HG02763 (cell line): ENCODE measurements around the gene TSPO2.

ENCODE experiments used
- ATAC-seq: cut with Tn5 transposase; IDR thresholded peaks from one replicate; pipeline ENCODE4 v1.9.1; 2021; ENCODE audit warnings: mild to moderate bottlenecking, moderate library complexity; ENCODE audit not compliant: unreplicated experiment

Gene TSPO2

GRCh38 chr6:41049955-41050354 is 7.7 kb downstream of the TSPO2 start:
- no peak for ATAC-seq

DNA sequence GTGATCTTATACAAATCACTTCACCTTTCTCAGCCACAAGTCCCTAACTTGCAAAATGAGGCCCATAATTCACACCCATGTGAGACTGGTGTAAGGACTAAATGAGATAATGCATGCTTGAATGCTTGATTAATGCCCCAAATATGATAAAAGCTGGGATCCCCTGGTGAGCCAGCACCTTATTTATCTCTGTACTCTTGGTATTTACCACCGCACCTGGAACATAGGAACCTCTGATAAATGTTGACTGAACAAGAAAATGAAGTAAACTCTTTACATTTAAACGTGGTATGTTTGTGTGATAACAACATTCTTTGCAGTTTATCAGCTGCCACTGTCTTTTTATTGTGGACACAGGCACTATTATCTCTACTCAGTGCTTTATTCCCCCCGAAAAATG is 8.3 kb downstream of the TSPO2 start:
- no peak for ATAC-seq

DNA sequence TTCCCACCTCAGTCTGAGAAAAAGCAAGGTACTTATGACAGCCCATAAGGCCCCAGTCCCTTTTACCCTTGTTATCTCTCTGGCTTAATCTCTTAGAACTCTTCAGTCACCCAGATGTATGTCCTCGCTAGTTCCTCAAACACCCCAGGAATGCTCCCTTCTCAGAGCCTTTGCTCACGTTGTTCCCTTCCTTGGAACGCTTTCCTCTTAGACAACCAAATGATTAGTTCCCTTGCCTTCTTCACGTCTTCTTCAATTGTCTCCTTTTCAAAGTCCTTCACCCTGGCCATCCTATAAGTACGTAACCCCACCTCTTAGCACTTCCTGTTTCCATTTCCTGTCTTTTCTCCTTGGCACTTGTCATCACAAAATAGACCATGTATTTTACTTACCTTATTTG is 9.6 kb downstream of the TSPO2 start:
- no peak for ATAC-seq

DNA sequence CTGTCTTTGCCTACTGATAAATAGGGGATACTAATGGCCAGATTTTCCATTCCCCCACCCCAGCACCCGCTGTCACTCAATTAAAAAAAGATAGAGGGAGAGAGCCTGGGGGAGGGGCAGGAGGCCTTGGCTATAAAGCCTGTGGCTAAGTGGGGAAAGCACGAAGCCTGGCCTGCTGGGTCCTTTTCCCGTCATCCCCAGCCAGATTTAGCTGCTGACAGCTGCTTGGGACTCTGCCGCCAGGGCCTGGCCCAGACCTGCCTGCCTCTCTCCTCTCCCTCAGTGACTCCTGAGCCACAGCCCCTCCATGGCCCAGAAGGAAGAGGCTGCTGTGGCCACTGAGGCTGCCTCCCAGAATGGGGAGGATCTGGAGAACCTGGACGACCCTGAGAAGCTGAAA is 10.8 kb downstream of the TSPO2 start, which contains the start of gene APOBEC2:
Gene APOBEC2 (plus strand): TSS at position 162 of the 400 bp plus-strand sequence. CDS start 146 bp downstream, at position 308.
- no peak for ATAC-seq

DNA sequence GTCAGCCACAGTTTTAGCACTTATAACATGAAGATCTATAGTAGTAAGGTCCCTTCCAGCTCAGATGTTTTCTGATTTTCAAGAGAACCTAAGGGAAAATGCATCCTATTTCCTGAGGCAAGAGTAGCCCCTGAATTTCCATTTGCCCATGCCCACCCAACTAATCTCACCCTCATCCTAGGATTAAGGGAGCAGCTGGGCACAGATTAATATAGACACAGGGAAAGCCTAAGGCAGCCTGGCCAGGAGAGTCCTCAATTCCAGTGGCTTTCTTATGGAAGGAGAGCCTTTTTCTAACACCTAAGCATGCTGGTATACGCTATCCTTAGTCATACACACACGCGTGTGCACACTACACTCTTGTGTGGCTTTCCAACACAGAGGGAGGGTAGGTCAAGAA is 12.2 kb downstream of the TSPO2 start:
- no peak for ATAC-seq

DNA sequence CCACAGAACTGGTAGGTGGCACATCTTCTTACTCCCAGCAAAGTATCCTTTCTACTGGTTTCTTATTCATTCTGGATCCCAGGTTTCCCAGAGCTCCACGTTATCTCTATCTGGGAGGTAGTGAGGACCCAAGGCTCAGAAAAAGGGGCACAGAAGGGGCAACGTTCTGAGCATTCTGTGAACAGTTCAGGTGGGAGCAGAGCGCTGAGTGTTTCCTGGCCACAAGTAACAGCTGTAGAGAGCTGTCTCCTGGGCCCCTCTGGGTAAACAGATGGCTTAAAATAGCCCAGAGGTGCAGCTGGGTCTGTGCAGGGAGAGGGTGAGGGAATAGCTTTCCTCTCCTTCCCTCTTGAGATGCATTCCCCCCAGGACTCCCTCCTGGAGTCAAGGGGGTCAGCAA is 12.9 kb downstream of the TSPO2 start:
- no peak for ATAC-seq

- no peak for ATAC-seq
Observed at GRCh38 chr6:41056768-41057490, 14.7 kb downstream of the TSPO2 start.

DNA sequence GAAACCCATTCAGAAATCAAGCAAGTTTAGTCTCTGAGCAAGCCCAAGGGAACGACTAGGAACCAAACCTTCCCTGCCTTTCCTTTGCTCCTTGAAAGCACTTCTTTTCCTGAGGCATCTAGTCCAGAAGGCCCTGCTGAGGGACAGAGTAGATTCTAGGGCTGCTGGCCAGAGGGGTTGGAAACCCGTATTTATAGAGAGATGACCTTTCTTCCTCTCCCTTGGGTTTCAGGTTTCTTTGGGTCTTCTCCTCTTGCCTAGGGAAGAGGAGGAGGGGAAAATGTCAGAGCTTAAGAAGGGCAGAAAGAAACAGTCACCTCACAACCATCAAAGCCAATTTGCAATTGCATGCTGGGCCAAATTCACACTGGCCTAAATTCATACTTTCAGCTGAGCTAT is 16.5 kb downstream of the TSPO2 start:
- no peak for ATAC-seq

- ATAC-seq, result no peak
Observed at GRCh38 chr6:41059556-41059955, 17.3 kb downstream of the TSPO2 start.

DNA sequence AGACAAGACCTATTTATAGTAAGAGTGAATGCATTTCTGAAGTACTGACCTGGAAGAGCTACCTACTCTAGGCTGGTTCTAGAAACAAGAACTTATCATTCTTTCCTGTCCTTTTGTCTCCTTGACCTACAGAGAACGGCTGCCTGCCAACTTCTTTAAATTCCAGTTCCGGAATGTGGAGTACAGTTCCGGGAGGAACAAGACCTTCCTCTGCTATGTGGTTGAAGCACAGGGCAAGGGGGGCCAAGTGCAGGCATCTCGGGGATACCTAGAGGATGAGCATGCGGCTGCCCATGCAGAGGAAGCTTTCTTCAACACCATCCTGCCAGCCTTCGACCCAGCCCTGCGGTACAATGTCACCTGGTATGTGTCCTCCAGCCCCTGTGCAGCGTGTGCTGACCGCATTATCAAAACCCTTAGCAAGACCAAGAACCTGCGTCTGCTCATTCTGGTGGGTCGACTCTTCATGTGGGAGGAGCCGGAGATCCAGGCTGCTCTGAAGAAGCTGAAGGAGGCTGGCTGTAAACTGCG is 19.0 kb downstream of the TSPO2 start:
- no peak for ATAC-seq

DNA sequence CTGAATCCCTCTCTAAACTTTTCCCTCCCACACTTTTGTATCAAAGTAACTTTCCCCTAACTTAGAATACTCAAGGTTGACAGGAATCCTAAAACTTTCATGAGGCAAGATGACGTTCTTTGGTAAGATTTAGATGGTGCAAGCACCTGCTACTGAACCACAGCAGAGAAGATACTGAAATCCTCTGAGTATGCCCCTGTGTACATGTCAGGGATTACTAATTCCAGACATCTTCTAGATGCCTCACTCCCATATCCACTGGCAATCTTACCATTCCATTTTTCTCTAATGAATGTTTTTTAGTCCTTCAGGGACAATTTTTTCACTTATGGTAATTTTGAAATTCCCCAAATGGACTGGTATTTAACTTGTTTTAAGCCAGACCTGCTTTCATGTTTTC is 19.8 kb downstream of the TSPO2 start:
- no peak for ATAC-seq

GRCh38 chr6:41063884-41064285 is 21.6 kb downstream of the TSPO2 start:
- no peak for ATAC-seq

DNA sequence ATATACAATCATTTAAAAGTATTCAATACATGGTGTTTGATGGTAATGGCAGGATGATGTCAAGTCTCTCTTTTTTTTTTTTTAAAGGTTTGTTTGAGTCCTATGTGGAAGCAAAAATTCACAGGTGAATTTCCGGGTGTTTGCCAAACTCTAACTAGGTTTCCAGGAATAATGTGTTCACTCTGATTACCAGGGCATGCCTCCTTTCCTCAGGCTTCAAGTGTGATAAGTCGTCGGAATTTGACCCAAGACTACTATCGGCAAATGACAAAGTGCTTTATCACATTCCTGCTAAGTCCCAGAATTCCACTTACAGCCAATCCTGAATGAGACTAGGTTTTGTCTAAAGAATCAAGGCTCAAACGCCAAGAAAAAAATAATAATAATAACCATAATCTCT is 22.6 kb downstream of the TSPO2 start:
- ATAC-seq, result no peak

- ATAC-seq, result no peak
Observed at GRCh38 chr6:41065550-41066026, 23.3 kb downstream of the TSPO2 start.

GRCh38 chr6:41066867-41067304 is 24.6 kb downstream of the TSPO2 start:
- no peak for ATAC-seq

DNA sequence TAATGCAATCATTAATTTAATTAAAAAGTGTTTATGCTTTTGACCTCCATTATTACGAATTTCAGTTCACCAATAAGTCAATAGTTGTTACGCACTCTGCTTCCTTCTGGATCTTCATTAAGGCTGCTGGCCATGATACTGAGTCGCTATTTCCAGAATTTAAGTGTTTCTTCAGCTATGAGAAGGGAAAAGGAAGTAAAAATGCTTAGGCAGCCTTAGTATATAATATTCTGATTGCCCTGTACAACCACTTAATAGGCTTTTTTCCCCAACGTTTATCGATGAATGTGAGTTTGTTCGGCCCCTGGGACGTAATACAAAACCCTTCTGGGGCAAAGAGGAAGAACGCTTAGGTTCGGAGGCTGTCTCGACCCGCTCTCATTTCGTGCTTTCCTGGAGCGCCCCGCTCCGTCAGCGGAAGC is 29.2 kb downstream of the TSPO2 start:
- no peak for ATAC-seq

DNA sequence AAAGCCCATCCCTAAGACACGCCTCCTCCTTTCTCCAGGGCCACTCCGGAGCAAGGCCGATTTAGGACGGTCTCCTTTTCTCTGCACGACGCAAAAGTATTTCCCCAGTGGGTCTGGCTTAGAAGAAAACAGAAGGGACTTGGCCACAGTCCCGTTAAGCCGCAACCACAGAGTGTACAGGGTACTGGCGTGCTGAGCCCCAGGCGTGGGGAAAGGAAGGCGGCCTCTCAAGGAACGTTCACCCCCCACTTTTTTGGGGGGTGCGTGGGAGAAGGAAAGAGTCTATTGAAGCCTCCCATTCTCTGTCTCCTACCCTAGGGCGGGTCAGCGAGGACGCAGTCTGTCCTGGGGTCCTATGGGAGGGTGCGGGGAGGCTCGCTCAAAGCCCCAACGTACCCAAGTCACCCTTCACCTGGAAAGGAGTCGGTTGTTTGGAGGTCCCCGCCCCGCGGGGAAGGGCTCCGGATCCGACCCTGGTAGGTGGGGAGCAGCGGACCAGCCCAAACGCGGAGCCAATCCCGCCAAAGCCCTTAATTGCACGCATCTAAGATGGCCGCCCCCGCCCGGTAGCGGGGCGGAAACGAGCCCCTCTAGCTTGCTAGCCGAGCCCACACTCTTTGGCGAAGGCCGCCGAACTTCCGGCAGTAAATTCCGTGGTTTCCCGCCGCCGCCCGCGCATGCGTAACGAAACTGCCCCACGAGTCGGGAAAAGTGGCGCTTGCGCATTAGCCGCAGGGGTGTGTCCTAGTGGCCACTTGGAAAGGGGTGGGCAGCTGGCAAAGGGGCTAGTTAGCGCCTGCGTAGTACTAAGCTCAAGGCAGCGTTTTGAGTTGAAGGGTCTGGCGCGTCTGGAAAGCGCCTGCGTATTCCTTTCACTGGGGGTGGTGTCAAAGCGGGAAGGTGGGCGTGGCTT is 29.9 kb downstream of the TSPO2 start, which contains the start of gene OARD1:
Gene OARD1 (minus strand): TSS at position 434 of the 913 bp plus-strand sequence. CDS start 722 bp downstream, outside the sequence.
- peak; percentile 55 for ATAC-seq

GRCh38 chr6:41072836-41073202 is 30.6 kb downstream of the TSPO2 start, which contains the start of gene NFYA:
Gene NFYA (plus strand): TSS chr6:41072974. CDS start chr6:41079090, 6,116 bp downstream.
- ATAC-seq, result peak; percentile 57

GRCh38 chr6:41073203-41073967 is 31.1 kb downstream of the TSPO2 start:
- peak; percentile 25 for ATAC-seq

- no peak for ATAC-seq
Observed at GRCh38 chr6:41073968-41074691, 31.9 kb downstream of the TSPO2 start.
